Stimulated activated naive CD8-positive, alpha-beta T cell treated with anti-CD3 and anti-CD28 coated beads, Interleukin-15, amount 100 ng/mL, for 72 hours (primary cell): ENCODE results near the gene WHRN.

ENCODE experiments used
- ATAC-seq: fragments of 150-1000 bp; cut with Tn5 transposase; 2 replicates; pipeline ENCODE4 v1.10.0; 2021; ENCODE audit warnings: mild to moderate bottlenecking, moderate library complexity
- DNase-seq, 2 donors: peaks; one replicate each; pipeline ENCODE4 v3.0.0; 2021 to 2022
- H3K27ac Mint-ChIP-seq, 2 donors: one replicate each; pipeline ENCODE4 v1.8.0; 2022; ENCODE audit warnings: mild to moderate bottlenecking in 2 of 2, mixed read lengths in 2 of 2, moderate library complexity in 2 of 2
- H3K27me3 Mint-ChIP-seq: one replicate; pipeline ENCODE4 v1.8.0; 2022; ENCODE audit warnings: mixed read lengths
- H3K4me1 Mint-ChIP-seq: one replicate; pipeline ENCODE4 v1.8.0; 2022; ENCODE audit warnings: mild to moderate bottlenecking, mixed read lengths
- H3K4me3 Mint-ChIP-seq, 2 donors: one replicate each; pipeline ENCODE4 v1.8.0; 2022; ENCODE audit warnings: mild to moderate bottlenecking in 2 of 2, mixed read lengths in 2 of 2, moderate library complexity in 1 of 2
- H3K9me3 Mint-ChIP-seq, 2 donors: one replicate each; pipeline ENCODE4 v1.8.0; 2022; ENCODE audit warnings: mixed read lengths in 2 of 2

Gene WHRN

DNA sequence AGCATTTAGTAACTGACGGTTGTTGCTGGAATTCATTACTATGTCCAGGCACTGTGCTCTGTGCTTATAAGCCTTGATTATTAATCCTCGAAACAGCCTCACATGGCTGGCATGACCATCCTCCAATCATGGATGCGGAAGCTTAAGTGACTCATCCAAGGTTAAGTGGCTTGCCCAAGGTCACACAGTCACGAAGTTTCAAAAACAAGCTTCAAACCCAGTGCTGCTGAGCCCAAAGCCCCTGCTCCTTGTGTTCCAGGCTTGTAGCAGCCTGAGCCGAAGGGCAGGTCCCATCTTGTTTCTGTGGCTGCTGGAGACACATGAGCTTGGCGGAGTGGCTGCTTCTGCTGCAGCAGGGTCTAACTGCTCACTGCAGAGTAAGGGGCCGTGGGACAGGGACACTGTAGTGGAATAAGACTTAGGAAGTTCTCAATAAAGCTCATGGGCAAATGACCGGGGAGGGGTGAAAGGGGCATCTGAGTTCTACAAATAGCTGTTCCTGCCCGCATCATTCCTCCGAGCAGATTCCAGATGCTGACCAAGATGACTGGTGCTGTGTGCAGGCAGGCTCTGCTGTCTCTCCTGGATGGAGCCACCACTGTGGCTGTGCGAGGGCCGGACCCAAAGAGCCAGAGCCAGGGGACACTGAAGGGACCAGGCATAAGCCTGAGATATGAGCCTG lies 32.4 kb downstream of the WHRN start:
- no peak for ATAC-seq
- DNase-seq: no peak
- Mint-ChIP-seq H3K4me1 (peaks cover 29% of the 10 kb centered on the region), H3K27me3 (no peaks in the 10 kb centered on the region), H3K4me3 (no peak overlapping the region), H3K9me3 (peaks cover 0 to 4% of the 10 kb centered on the region in 2 donors), H3K27ac (no peak overlapping the region)

DNA sequence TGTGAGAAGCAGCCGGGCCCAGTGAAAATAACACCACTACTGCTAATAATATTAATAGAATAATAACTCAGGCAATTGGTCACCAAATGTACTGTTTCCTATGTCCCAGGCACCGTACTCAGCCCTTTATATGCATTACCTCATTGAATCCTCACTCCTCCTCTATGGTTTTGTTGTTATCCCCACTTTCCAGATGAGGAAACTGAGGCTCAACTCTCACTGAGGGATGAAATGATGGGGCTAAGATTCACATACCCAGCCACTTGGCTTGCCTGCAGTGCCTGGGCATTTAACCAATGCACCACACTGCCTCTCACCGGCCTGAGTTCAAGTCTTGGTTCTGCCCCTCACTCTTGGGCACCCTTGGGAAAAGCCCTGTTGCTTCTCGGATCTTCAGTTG lies 34.1 kb downstream of the WHRN start:
- no peaks in the 10 kb centered on the region for H3K27me3 Mint-ChIP-seq
- no peak overlapping the region for H3K4me3 Mint-ChIP-seq
- ATAC-seq: no peak
- no peak for DNase-seq
- H3K27ac Mint-ChIP-seq: no peak overlapping the region
- peaks cover 23% of the 10 kb centered on the region for H3K4me1 Mint-ChIP-seq
- H3K9me3 Mint-ChIP-seq: peaks cover 0 to 4% of the 10 kb centered on the region in 2 donors

DNA sequence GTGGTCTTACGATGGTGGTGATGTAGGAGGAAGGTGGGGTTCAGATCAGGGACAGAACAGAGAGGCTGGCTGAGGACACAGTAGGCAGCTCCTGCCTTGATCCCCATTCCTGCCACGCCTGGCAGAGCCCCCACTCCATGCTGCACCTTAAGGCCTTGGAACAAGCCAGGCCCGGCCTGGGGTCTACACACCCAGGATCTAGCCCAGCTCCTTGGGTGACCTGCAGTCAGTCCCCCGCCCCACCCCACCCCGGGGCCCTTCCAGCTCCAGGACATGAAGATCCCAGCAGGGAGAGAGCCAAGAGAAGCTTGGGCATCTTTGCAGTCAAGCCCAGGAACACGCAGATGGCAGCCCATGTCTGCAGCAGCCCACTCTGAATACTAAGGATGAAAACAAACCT lies 34.7 kb downstream of the WHRN start:
- H3K27me3 Mint-ChIP-seq: no peaks in the 10 kb centered on the region
- H3K9me3 Mint-ChIP-seq: peaks cover 0 to 4% of the 10 kb centered on the region in 2 donors
- ATAC-seq (no peak), DNase-seq (no peak)
- peaks cover 18% of the 10 kb centered on the region for H3K4me1 Mint-ChIP-seq
- no peak overlapping the region for H3K4me3 Mint-ChIP-seq
- peak overlapping the region in 1 of 2 donors; percentile 71 for H3K27ac Mint-ChIP-seq

DNA sequence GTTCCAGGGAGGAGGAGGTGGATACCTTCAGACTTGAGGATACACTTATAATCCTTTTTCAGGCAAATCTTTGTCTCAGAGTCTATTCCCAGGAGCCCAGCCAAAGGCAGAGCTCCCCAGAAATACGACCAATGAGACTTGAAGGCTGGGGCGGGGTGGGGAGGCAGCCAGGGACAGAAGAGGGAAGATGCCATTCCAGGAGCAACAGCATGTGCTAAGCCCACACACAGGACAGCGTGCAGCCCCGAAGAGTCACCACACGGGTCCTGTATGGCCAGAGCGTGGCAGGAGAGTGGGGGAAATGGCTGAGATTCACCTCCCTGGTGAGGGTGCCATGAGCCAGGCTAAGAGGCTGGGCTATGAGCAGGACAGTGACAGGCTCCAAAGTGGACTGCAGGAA lies 35.2 kb downstream of the WHRN start:
- no peak for DNase-seq
- Mint-ChIP-seq H3K4me1 (peaks cover 18% of the 10 kb centered on the region), H3K27me3 (no peaks in the 10 kb centered on the region), H3K9me3 (peaks cover 0 to 4% of the 10 kb centered on the region in 2 donors), H3K27ac (no peak overlapping the region), H3K4me3 (no peak overlapping the region)
- ATAC-seq: no peak

DNA sequence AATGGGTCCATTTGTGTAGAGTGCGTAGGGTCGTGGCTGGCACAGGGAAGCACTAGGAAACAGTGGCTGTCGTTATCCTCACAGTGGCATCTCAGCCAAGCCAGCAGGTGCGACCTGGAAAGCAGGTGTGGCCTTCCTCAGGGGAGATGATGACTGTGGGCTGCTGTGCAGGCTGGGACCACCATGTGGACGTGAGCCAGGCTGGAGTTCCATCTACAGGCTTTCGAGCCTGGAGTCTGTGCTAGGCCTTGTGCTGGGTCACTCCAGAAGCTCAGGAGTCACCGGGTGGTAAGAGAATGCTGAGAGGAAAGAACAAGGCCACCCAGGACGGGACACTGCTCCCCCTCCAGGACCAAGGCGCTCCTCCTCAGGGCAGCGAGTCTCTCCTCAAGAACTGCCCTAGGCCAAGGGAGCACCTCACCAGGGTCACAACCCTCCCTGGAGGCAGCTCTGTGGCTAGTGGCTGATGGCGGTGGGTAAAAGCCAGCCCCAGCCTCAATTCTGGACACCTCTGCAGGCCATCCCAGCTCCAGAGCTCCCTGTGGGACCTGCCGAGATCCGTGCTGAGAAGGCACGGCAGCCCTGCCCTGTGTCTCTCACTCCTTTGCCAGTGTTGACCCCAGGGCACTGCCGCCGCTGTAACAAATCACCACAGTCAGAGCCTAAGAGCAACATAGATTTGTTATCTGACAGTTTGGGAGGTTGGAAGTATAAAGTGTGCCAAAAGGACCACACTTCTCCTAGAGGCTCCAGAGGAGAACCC lies 36.0 kb downstream of the WHRN start:
- Mint-ChIP-seq H3K27me3 (no peaks in the 10 kb centered on the region), H3K4me3 (no peak overlapping the region), H3K9me3 (peaks cover 0 to 4% of the 10 kb centered on the region in 2 donors), H3K4me1 (peaks cover 13% of the 10 kb centered on the region), H3K27ac (no peak overlapping the region)
- DNase-seq (no peak), ATAC-seq (no peak)

DNA sequence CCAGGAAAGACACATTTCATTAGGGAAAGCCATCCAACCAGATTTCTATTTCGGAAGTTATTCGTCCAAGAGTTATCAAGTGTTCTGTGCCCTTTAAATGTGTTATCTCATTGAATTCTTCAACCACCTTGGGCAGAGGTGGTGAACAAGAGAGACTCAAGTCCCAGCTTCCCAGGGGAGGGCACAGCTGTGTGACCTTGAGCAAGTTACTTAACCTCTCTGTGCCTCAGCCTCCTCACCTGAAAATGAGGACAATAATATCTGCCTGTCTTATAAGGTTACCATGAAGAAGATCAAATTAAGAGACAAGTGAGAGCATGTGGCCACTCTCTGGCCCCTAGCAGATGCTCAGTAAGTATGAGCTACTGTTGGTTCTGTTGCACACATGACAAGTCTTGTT lies 37.4 kb downstream of the WHRN start:
- ATAC-seq (no peak), DNase-seq (no peak)
- Mint-ChIP-seq H3K4me1 (peaks cover 9% of the 10 kb centered on the region), H3K27ac (peak overlapping the region in 1 of 2 donors; percentile 55), H3K27me3 (no peaks in the 10 kb centered on the region), H3K9me3 (peaks cover 0 to 4% of the 10 kb centered on the region in 2 donors), H3K4me3 (no peak overlapping the region)

DNA sequence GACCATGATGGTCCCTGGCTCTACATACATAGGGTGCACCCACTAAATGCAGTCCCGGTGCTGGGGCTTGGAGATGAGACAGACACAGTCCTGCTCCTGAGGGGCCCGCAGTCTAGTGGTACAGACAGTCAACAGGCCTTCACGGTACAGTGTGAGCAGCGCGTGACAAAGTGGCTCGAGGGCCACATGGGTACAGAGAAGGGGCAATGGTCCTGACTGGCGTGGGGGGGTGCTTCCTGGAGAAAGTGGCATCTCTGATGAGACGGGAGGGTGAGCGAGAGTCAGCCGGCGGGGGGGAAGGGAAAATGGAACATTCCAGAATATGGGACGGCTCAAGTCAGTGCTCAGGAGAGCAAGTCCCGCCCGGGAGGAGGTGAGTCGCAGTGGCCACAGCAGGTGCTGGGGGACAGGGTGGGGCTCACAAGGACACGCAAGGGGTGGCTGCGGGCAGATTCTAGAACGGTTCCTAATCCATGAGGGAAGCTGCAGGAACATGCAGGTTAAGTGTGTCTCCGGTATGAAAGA lies 38.0 kb downstream of the WHRN start:
- Mint-ChIP-seq H3K4me1 (peaks cover 9% of the 10 kb centered on the region), H3K9me3 (peaks cover 0 to 4% of the 10 kb centered on the region in 2 donors), H3K27me3 (no peaks in the 10 kb centered on the region), H3K27ac (no peak overlapping the region), H3K4me3 (no peak overlapping the region)
- no peak for DNase-seq
- no peak for ATAC-seq

DNA sequence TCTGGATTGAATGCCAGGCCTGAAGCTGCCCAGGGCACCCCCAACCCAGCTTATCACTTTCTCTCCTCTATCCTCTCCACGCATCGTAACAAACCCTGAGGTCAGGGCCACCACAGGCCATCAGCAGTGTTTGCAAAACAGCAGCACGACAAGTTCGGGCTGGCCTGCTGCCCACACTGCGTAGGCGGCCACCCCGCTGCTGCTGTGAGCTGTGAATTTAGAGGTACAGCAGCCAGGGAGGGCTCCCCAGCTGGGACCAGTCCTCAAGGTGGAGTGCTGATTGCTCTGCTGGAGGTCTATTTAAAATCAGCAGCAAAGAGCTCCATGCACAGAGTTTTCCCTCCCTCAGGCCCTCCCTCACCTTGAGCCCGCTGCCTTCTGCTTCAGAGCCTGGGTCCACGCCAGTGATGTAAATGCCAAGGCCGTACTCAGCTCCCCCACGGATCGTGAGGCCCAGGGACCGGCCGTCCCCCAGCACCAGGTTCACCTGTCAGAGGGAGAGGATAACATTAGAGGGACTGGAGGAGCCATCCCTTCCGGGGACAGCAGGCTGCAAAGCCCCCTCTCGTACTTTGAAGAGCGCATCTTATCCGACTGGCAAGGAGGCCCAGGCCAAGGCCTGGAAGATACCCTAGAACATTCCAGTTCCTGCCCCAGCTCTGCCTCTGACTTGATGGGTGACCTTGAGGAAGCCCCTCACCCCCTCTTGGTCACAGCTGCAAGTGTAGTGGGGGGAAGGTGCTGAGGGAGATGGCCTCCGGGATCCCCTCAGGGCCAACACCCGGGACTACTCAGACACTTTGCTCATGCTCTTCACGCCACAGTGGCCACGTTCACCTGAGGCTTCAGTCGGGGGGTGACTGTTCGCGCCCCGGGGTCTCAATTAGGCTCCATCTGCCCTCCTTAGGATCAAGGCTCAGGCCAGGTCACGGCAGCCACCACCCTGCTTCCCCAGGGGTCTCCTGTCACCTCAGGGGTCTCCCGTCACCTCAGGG lies 39.1 kb downstream of the WHRN start:
- peaks cover 0 to 4% of the 10 kb centered on the region in 2 donors for H3K9me3 Mint-ChIP-seq
- no peak overlapping the region for H3K4me3 Mint-ChIP-seq
- no peak for DNase-seq
- ATAC-seq: peak; percentile 14
- no peaks in the 10 kb centered on the region for H3K27me3 Mint-ChIP-seq
- H3K27ac Mint-ChIP-seq: no peak overlapping the region
- peaks cover 9% of the 10 kb centered on the region for H3K4me1 Mint-ChIP-seq

DNA sequence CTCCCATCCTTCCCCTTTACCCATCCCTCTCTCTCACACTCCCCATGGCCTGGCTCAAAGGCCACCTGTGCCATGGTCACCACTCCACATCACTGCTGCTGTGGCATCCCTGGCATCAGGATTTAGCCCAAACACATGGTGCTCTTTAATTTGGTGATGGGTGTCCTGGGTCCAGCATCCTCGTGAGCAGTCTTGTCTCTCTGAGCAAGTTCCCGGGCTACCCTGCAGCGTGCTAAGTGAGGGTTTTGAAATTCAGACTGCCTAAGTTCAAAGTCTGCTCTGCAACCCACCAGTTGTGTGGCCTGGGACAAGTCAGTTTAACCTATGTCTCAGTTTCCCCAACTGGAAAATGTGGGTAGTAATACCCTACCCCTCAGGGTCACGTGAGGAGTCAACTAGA lies 39.9 kb downstream of the WHRN start:
- Mint-ChIP-seq H3K27me3 (no peaks in the 10 kb centered on the region), H3K4me3 (no peak overlapping the region), H3K4me1 (peaks cover 9% of the 10 kb centered on the region), H3K27ac (no peak overlapping the region), H3K9me3 (peaks cover 0 to 4% of the 10 kb centered on the region in 2 donors)
- no peak for ATAC-seq
- DNase-seq: no peak

DNA sequence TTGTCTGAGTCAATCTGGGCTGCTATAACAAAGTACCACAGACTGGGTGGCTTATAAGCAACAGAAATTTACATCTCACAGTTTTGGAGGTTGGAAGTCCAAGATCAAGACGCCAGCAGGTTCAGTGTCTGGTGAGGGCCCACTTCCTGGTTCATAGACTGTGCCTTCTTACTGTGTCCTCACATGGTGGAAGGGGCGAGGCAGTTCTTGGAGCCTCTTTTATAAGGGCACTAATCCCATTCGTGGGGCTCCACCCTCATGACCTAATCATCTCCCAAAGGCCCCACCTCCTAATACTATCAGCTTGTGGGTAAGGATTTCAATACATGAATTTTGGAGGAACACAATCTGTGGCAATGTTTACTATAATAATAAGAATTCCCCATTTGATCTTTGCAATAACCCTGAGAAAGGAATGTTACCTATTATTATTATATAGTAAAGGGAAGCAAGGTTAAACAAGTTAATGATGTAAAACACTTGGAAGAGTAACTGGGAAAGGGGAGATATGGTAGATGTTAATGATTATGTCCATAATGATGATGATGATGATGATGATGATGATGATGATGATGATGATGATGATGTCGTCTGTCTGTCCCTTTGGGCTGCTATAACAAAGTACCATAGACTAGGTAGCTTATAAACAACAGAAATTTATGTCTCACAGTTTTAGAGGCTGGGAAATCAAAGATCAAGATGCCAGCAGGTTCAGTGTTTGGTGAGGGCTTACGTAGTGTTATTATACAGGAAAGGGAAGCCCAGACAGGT lies 40.8 kb downstream of the WHRN start:
- Mint-ChIP-seq H3K4me1 (peaks cover 9% of the 10 kb centered on the region), H3K4me3 (no peak overlapping the region), H3K27me3 (no peaks in the 10 kb centered on the region), H3K9me3 (no peaks in the 10 kb centered on the region), H3K27ac (no peak overlapping the region)
- ATAC-seq (no peak), DNase-seq (no peak)

DNA sequence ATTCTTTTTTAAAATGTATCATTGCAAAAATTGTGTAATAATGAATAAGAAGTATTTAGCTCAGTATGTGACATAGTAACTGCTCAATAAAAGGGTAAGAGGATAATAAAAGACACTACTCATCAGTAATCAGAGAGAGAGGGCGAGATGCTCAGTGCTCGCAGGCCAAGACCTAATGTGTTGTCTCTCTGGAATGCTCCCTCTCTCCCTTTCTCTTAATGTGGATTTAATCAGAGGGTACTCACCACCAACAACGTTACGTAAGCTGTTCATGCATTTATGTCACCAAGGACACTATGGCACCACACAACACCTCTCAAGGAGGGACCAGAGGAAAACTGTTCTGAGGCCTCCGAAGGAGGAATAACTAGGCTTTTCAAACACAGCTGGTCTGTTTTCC lies 42.5 kb downstream of the WHRN start:
- Mint-ChIP-seq H3K4me3 (no peak overlapping the region), H3K27ac (no peak overlapping the region), H3K9me3 (no peaks in the 10 kb centered on the region), H3K27me3 (no peaks in the 10 kb centered on the region), H3K4me1 (peaks cover 9% of the 10 kb centered on the region)
- DNase-seq: no peak
- no peak for ATAC-seq

DNA sequence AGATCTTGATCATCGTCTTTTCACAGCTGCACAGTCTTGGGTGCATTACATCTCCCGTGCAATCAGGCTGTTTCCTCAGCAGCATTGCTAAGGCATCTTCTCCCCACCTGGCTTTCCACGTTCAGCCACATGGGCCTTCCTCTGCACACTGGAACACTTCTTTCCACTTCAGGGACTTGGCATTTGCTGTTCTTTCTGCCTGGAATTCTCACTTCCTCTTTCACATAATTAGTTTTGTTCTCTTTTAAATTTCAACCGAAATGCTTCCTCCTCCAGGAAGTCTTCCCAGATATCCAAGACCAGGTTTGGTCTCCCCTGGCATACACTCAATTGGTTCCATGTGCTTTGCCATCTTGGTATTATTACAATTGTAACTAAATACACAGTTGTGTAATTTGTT lies 43.8 kb downstream of the WHRN start:
- H3K4me3 Mint-ChIP-seq: no peak overlapping the region
- DNase-seq: no peak

DNA sequence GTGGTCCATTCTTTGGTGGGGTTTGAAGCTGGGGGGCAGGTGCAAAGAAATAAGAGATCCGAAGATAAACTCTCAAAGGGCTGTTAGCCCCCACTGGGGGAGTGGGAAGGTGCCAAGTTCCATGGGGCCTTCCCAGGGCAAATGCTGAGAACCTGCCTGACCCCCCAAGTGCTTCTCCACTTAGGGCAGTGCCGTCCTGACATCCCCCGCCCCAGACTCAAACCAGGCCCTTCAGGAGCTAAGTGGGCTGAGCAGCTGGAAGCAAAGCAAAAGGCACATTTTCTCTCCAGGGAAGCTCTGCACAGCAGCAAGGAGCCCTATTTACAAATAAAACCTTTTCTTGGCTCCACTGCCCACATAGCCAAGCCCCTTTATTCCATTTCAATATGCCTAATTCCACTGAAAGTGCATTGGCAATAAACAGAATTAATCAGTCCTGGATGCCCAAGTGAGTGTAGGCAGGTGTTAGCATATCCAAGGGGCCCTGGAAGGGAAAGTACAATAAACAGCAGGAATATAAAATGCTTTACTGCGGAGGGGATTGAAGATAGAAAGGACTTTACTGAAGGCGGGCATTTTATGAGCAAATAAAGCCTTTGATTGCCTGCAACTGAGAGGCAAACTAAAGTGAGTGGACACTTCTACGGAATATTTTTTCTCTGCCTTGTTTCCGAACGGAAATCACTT lies 44.6 kb downstream of the WHRN start:
- no peak overlapping the region for H3K27ac Mint-ChIP-seq
- no peak for DNase-seq
- no peak for ATAC-seq
- no peaks in the 10 kb centered on the region for H3K9me3 Mint-ChIP-seq
- peaks cover 9% of the 10 kb centered on the region for H3K4me1 Mint-ChIP-seq
- H3K4me3 Mint-ChIP-seq: no peak overlapping the region
- no peaks in the 10 kb centered on the region for H3K27me3 Mint-ChIP-seq

More for the DNA sequence above, 43.8 kb downstream of the WHRN start:
- Mint-ChIP-seq H3K27ac (no peak overlapping the region), H3K9me3 (no peaks in the 10 kb centered on the region), H3K4me1 (peaks cover 9% of the 10 kb centered on the region), H3K27me3 (no peaks in the 10 kb centered on the region)
- ATAC-seq: no peak

DNA sequence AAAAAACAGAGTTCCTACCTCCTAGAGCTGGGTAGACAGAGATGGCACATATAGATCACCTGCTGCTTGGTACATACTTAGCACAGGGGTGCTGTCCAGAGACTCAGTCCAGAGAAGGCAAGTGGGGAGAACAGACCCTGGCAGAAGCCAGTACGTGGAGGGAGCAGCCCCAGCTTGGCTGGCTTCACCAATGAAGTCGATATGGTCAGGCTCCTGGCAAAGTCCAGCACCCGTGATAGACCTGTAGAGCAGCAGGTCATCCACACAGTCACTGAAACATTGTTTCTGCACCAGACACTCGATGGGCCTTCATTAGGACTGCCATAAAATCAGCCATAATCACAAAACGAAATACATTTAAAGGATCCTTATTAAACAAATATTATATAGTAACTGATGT lies 45.8 kb downstream of the WHRN start:
- no peak overlapping the region for H3K27ac Mint-ChIP-seq
- DNase-seq (no peak), ATAC-seq (no peak)
- no peak overlapping the region for H3K4me3 Mint-ChIP-seq
- no peaks in the 10 kb centered on the region for H3K27me3 Mint-ChIP-seq
- no peaks in the 10 kb centered on the region for H3K4me1 Mint-ChIP-seq
- H3K9me3 Mint-ChIP-seq: no peaks in the 10 kb centered on the region
